GM18861 (cell line): ENCODE data around the gene YAF2.
A peak's percentile ranks its signal among the peaks of the same experiment; 100 is the strongest.
"Not testable (repeated sequence)": the region's sequence is repeated elsewhere in the genome, so short reads cannot be mapped to it uniquely, and the experiment has no call there.

Experiments used
- ATAC-seq: cut with Tn5 transposase; IDR thresholded peaks from one replicate; pipeline ENCODE4 v1.9.1; 2021; ENCODE audit not compliant: unreplicated experiment

Gene YAF2

GRCh38 chr12:42255221-42255865 is 17.3 kb upstream of the YAF2 start:
- ATAC-seq, result no peak

- ATAC-seq, result not testable (repeated sequence)
Measured at GRCh38 chr12:42252645-42253044, 14.6 kb upstream of the YAF2 start.

- not testable (repeated sequence) for ATAC-seq
Measured at GRCh38 chr12:42249033-42249432, 11.0 kb upstream of the YAF2 start.

GRCh38 chr12:42240131-42240750 is 2.2 kb upstream of the YAF2 start:
- no peak for ATAC-seq

GRCh38 chr12:42237853-42238239 is 202 bp downstream of the YAF2 start:
- peak; percentile 22 for ATAC-seq

GRCh38 chr12:42237052-42237852 is 796 bp downstream of the YAF2 start:
- peak; percentile 83 for ATAC-seq

GRCh38 chr12:42236017-42236416 is 2.0 kb downstream of the YAF2 start:
- ATAC-seq, result no peak

- no peak for ATAC-seq
Measured at GRCh38 chr12:42235426-42235825, 2.6 kb downstream of the YAF2 start.

- ATAC-seq, result no peak
Measured at GRCh38 chr12:42234970-42235369, 3.1 kb downstream of the YAF2 start.

GRCh38 chr12:42227525-42227924 is 10.5 kb downstream of the YAF2 start:
- not testable (repeated sequence) for ATAC-seq

- not testable (repeated sequence) for ATAC-seq
Measured at GRCh38 chr12:42224501-42224900, 13.5 kb downstream of the YAF2 start.

- no peak for ATAC-seq
Measured at GRCh38 chr12:42222724-42223123, 15.3 kb downstream of the YAF2 start.

- ATAC-seq, result no peak
Measured at GRCh38 chr12:42221726-42222125, 16.3 kb downstream of the YAF2 start.

GRCh38 chr12:42217656-42218055 is 20.4 kb downstream of the YAF2 start:
- ATAC-seq, result no peak

- no peak for ATAC-seq
Measured at GRCh38 chr12:42216737-42217136, 21.3 kb downstream of the YAF2 start.

GRCh38 chr12:42215759-42216158 is 22.3 kb downstream of the YAF2 start:
- not testable (repeated sequence) for ATAC-seq

- no peak for ATAC-seq
Measured at GRCh38 chr12:42213954-42214426, 24.1 kb downstream of the YAF2 start.

- no peak for ATAC-seq
Measured at GRCh38 chr12:42213023-42213422, 25.0 kb downstream of the YAF2 start.

- ATAC-seq, result no peak
Measured at GRCh38 chr12:42208574-42208973, 29.5 kb downstream of the YAF2 start.

GRCh38 chr12:42204819-42205218 is 33.2 kb downstream of the YAF2 start:
- no peak for ATAC-seq

- no peak for ATAC-seq
Measured at GRCh38 chr12:42204362-42204761, 33.7 kb downstream of the YAF2 start.

GRCh38 chr12:42201063-42201462 is 37.0 kb downstream of the YAF2 start:
- ATAC-seq, result no peak
